Memory B cell (primary cell): ENCODE measurements around the gene LGALS9C.
"Not testable (repeated sequence)": the region's sequence is repeated elsewhere in the genome, so short reads cannot be mapped to it uniquely, and the experiment has no call there.

Experiments
- ATAC-seq: fragments of 150-1000 bp; cut with Tn5 transposase; 2 replicates; pipeline ENCODE4 v1.10.0; 2021; ENCODE audit warnings: low read depth, mild to moderate bottlenecking, moderate library complexity
- DNase-seq, 2 donors: peaks; one replicate each; pipeline ENCODE4 v3.0.0; 2022; ENCODE audit warnings: low spot score in 2 of 2
- H3K27ac Mint-ChIP-seq: one replicate; pipeline ENCODE4 v1.8.0; 2022; ENCODE audit warnings: mild to moderate bottlenecking, moderate library complexity, mixed read lengths
- H3K27me3 Mint-ChIP-seq: one replicate; pipeline ENCODE4 v1.8.0; 2022; ENCODE audit warnings: mixed read lengths
- H3K36me3 Mint-ChIP-seq: one replicate; pipeline ENCODE4 v1.8.0; 2022; ENCODE audit warnings: mild to moderate bottlenecking, mixed read lengths
- H3K4me1 Mint-ChIP-seq: one replicate; pipeline ENCODE4 v1.8.0; 2022; ENCODE audit warnings: mixed read lengths
- H3K4me3 Mint-ChIP-seq: one replicate; pipeline ENCODE4 v1.8.0; 2022; ENCODE audit warnings: mild to moderate bottlenecking, moderate library complexity, mixed read lengths
- H3K9me3 Mint-ChIP-seq: one replicate; pipeline ENCODE4 v1.8.0; 2022; ENCODE audit warnings: mixed read lengths

The LGALS9C gene

DNA sequence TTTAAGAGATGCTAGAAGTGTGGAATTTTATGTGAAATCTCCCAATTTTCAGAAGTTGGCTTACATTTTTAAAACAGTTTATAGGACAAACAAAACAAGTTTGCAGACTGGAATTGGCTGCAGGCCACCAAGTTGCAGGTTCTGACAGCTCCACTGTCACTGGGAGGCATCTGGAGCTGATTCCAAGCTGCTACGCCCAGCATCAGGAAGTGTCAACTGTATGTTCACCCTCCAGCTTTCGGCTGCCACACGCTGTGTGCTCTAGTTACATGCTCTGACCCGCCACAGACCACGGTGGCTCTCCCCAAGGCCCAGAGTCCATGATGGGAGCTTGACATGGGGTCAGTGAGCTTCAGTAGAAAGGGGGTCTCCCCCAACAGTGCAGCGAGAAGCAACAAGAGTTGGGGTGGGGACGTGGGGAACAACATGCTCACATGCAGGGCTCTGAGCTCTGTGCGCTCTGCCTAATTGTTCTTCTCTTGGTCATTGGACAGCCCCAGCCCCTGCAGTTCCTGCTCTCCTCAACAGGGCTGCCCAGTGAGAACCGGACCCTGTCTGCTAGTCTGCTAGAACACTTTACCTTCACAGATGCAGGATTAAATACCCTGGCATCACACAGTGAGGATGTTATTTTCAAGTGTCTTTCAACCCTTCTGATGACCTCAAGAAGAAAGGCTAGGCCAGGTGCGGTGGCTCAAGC is 8.0 kb upstream of the LGALS9C start:
- H3K4me1 Mint-ChIP-seq, H3K36me3 Mint-ChIP-seq, H3K27ac Mint-ChIP-seq, ATAC-seq, DNase-seq, H3K9me3 Mint-ChIP-seq, H3K4me3 Mint-ChIP-seq, H3K27me3 Mint-ChIP-seq: not testable (repeated sequence)

DNA sequence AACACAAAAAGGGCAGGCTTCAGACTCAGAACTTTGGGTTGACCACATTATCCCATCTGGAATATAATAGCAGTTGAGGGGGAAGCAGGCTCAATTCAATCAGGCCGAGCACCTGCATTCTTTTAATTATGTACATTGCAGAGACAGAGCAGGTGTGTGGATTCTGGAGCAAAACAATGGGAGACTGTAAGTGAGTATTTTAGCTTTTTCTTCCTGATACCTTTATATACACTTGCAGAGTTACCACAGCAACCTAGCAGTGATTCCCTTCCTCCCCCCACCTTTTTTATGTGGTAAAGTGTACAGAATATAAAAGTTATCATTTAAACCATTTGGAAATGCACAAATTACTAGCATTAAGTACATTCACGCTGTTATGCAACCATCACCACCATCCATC is 6.8 kb upstream of the LGALS9C start:
- not testable (repeated sequence) for H3K4me1 Mint-ChIP-seq, H3K9me3 Mint-ChIP-seq, H3K27ac Mint-ChIP-seq, H3K4me3 Mint-ChIP-seq, ATAC-seq, H3K27me3 Mint-ChIP-seq, H3K36me3 Mint-ChIP-seq, DNase-seq

DNA sequence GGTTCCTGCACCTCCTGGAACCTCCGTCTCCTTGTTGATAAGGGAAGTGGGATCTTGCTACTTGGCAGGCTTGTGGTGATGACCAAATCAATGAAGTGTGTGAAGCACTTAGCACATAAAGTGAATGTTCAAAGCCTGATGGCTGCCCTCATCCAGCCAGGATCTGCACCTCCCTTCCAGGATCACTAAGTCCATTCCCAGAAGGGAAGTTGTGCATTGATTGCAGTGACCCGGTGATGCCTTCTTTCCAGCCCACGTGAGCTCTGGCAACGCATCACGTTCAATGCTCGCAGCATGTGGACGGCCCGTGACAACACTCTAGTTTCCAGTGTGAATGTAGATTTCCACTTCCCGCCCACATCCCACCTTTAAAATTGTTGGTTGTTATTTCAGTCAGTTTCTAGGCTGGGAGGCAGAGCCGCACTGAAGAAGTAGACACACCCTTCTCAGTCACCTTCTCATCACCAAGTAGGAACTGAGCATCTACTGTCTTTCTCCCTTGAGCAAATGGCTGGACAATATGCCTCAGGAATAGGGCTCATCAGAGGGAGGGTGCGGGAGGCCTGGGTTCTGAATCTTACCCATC is 6.2 kb upstream of the LGALS9C start:
- not testable (repeated sequence) for H3K4me1 Mint-ChIP-seq, H3K9me3 Mint-ChIP-seq, H3K36me3 Mint-ChIP-seq, ATAC-seq, DNase-seq, H3K4me3 Mint-ChIP-seq, H3K27me3 Mint-ChIP-seq, H3K27ac Mint-ChIP-seq

DNA sequence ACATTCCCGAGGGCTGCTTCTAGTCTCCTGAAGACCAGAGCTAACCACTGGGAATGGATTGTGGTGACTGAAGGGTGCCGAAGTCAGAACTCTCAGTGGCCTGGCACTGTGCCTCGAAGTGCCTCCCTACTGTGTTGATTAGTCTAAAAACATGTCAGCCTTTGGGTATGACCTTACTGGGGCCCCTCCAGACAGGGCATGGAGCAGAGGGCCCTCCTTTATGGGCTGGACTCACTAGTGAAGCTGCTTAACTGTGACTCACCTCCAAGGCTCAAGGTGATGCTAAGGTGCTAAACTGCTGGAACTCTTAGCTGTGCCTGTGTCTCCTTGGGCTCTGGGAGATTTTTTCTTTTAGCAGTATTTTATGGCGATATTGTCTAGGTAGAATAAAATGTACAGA is 2.6 kb upstream of the LGALS9C start:
- H3K27ac Mint-ChIP-seq, H3K9me3 Mint-ChIP-seq, ATAC-seq, H3K4me1 Mint-ChIP-seq, H3K4me3 Mint-ChIP-seq, H3K27me3 Mint-ChIP-seq, DNase-seq, H3K36me3 Mint-ChIP-seq: not testable (repeated sequence)

DNA sequence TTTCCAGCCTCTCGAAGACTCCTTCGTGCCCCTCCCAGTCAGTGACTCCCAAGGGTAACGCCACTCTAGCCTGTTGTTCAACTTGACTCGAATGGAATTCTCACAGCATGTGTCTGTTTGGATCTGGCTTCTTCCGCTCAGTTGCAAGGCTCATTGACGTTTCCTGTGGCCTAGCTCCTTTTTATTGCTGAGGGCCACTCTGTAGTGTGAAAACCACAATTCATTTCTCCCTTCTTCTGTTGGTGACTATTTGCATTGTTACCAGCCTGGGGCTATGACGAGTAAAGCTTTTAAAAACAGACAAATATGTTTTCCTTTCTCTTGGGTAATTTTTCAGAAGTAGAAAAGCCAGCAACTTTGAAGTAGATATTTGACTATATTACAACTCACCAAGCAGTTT is 1.8 kb upstream of the LGALS9C start:
- H3K27me3 Mint-ChIP-seq, DNase-seq, ATAC-seq, H3K27ac Mint-ChIP-seq, H3K4me1 Mint-ChIP-seq, H3K4me3 Mint-ChIP-seq, H3K36me3 Mint-ChIP-seq, H3K9me3 Mint-ChIP-seq: not testable (repeated sequence)

DNA sequence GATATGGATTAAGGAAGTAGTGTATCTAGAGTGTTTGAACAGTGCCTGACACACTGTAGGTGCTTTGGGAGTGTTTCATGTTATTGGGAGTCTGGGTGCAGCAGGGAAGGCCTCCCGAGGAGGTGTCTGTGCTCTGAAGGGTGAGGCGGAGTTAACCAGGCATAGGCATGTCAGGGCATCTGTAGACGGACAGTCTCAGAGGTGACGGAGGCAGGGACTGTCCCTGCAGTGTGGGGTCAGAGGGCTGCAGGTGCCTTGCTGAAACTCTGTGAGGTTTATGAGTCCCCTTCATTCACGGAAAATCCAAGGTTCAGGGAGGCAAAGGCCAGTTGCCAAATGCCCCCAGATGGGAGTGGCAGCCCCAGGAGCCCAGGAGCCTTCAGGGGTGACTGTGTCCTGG is 778 bp downstream of the LGALS9C start:
- DNase-seq, H3K9me3 Mint-ChIP-seq, H3K4me1 Mint-ChIP-seq, H3K27ac Mint-ChIP-seq, H3K4me3 Mint-ChIP-seq, ATAC-seq, H3K36me3 Mint-ChIP-seq, H3K27me3 Mint-ChIP-seq: not testable (repeated sequence)

DNA sequence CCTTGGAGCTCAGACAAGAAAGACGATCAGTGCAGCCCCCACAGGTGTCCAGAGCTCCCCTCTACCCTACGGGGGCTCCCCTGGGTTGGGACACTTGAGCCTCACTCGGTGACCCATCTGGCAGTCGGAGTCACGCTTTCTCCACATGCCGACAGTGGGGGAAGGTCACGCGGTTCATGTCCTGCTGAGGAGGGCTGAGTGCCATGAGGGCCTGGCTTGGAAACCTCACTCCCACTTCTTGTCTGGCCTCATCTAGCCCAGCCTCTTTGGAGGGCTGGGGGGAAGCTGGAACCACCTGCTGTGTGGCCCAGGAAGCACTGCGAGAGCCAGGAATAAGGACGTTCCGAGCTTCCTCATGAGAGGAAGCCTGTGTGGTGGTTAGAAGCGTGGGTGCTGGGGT is 1.8 kb downstream of the LGALS9C start:
- H3K36me3 Mint-ChIP-seq, DNase-seq, H3K27me3 Mint-ChIP-seq, H3K9me3 Mint-ChIP-seq, H3K4me1 Mint-ChIP-seq, ATAC-seq, H3K27ac Mint-ChIP-seq, H3K4me3 Mint-ChIP-seq: not testable (repeated sequence)

DNA sequence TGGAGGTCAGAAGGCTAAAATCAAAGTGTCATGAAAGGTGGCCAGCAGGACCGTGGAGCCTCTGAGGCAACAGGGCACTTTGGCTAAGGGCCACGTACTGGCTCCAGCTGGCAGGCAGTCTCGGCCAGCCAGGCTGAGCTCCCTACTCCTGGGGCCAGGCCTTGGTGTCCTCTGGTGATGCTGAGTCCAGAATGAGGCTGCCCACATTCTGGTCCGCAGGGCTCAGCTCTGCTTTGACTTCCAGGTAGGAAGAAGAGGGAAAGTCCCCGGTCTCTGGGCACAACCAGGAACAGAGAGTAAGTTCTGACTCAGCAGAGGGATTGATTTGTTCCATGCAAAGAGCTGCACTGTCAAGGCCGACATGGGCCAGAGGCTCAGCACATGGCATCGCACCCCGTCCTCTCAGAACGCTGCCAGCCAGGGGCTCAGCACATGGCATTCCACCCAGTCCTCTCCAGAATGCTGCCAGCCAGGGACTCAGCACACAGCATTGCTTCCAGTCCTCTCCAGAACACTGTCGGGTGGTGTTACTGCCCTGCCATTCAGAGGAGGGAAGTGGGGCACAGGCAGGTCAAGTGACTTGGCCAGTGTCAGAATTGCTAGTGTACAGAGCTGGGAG is 2.5 kb downstream of the LGALS9C start:
- not testable (repeated sequence) for H3K4me1 Mint-ChIP-seq, H3K27me3 Mint-ChIP-seq, ATAC-seq, H3K9me3 Mint-ChIP-seq, DNase-seq, H3K36me3 Mint-ChIP-seq, H3K27ac Mint-ChIP-seq, H3K4me3 Mint-ChIP-seq

DNA sequence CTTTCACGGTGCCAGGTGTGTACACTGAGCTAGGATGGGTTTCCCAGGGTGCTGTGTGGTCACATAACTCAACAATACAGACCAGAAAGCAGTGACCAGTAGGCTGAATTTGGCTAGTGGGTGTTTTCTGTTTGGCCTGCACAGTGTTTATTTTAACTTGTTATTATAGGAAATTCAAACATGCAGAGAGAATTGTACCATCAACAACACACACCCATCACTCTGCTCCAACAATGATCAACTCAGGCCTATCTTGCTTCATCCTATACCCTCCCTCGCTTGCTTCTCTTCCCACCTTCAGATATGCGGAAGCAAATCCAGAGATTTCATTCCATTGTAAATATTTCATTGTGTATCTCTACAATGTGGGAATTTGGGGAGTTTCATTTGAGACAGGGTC is 5.2 kb downstream of the LGALS9C start:
- not testable (repeated sequence) for H3K27ac Mint-ChIP-seq, ATAC-seq, DNase-seq, H3K4me1 Mint-ChIP-seq, H3K9me3 Mint-ChIP-seq, H3K4me3 Mint-ChIP-seq, H3K36me3 Mint-ChIP-seq, H3K27me3 Mint-ChIP-seq

DNA sequence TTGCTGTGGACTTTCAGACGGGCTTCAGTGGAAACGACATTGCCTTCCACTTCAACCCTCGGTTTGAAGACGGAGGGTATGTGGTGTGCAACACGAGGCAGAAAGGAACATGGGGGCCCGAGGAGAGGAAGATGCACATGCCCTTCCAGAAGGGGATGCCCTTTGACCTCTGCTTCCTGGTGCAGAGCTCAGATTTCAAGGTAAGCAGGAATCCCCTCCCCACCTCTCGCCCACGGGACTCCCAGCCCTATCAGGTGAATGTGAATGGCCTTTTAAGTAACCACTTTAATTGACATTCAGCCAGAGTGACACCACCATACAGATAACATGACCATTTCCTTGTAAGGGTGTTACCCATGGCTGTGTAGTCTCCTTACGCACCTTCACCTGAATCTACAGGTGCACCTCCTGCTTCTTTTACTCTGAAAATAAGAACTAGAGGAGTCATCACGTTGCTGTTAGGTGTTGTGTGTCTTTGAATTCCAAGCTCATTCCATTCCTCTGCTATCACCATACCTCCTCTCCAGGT is 9.4 kb downstream of the LGALS9C start:
- not testable (repeated sequence) for H3K4me3 Mint-ChIP-seq, H3K27me3 Mint-ChIP-seq, H3K4me1 Mint-ChIP-seq, H3K9me3 Mint-ChIP-seq, DNase-seq, H3K27ac Mint-ChIP-seq, ATAC-seq, H3K36me3 Mint-ChIP-seq

DNA sequence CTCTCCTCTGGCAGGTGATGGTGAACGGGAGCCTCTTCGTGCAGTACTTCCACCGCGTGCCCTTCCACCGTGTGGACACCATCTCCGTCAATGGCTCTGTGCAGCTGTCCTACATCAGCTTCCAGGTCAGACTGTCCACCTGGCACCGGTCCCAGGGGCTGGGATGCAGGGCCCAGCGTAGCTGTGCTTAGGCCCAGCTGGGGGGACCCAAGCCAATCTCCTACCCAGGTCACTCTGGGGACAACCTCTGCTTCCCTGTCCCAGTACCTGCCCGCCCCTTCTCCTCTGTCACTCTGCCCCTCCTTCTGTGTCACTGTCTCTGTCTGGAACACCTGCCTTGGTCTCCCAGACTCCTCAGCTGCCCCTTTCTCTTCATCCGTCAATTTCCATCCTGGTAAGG is 11.0 kb downstream of the LGALS9C start:
- not testable (repeated sequence) for H3K27me3 Mint-ChIP-seq, H3K9me3 Mint-ChIP-seq, ATAC-seq, H3K36me3 Mint-ChIP-seq, H3K27ac Mint-ChIP-seq, H3K4me3 Mint-ChIP-seq, H3K4me1 Mint-ChIP-seq, DNase-seq

DNA sequence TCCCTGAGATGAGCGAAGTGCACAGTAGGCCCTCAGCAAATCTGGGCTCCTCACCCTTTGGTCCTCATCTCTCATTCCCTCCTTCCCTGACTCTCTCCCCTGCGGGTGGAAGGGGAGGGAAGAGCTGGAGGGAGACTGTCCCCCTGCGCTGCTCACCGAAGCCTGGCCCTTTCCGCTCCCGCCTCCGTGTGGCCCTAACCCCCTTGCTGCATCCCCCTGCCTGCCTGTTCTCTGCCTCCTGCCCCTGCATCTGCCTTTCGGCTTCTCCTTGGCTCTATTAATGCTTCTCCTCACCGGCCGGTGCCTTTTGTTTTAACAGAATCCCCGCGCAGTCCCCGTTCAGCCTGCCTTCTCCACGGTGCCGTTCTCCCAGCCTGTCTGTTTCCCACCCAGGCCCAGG is 12.0 kb downstream of the LGALS9C start:
- not testable (repeated sequence) for H3K4me3 Mint-ChIP-seq, ATAC-seq, H3K27ac Mint-ChIP-seq, H3K4me1 Mint-ChIP-seq, H3K9me3 Mint-ChIP-seq, H3K36me3 Mint-ChIP-seq, DNase-seq, H3K27me3 Mint-ChIP-seq

DNA sequence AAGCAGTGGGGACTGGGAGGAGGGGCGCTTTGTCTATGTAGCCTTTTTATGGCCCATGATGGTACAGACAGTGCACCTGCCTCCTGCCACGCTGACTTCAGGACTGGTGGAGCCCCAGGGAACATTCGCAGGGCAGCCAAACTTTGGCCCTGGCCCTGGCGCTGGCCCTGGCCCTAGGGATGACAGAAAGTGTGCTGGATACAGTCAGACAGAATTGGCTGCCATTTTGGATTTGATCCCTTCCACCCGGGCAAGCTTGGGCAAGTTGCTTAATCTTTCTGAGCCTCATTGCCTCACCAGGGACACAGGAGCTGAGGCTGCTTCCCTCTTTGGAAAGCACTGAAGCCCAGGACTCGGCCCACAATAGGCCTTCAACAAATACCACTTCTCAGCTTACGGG is 13.4 kb downstream of the LGALS9C start:
- not testable (repeated sequence) for H3K27me3 Mint-ChIP-seq, H3K4me3 Mint-ChIP-seq, H3K36me3 Mint-ChIP-seq, H3K27ac Mint-ChIP-seq, ATAC-seq, H3K4me1 Mint-ChIP-seq, H3K9me3 Mint-ChIP-seq, DNase-seq

DNA sequence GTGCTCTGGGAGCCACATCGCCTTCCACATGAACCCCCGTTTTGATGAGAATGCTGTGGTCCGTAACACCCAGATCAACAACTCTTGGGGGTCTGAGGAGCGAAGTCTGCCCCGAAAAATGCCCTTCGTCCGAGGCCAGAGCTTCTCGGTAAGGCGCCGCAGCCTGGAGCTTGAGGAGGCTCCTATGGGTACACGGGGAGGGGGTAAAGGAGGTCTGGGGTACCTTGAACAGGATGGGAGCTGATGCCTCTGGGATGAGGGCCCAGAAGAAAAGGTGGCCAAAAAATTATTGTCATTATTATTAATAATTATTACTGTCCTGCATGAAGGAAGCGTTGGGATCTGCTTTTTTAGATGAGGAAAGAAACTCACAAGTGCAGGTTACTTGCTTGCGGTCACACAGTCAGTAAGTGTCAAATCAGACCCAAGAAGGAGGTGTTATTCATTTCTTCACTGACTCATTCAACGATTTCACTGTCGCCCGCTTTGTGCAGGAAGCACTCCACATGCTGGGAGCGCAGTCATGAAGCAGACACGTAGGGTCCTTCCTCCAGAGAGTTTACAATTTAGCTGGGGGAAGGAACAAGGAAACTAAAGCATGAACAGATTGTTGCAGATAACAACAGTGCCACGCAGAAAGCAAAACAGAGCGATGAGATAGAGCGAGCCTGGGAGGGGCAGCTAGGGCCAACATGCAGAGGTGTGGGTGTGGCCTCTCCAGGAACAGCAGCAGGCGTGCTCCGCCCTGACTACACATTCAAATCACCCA is 16.3 kb downstream of the LGALS9C start:
- H3K4me1 Mint-ChIP-seq, H3K36me3 Mint-ChIP-seq, H3K9me3 Mint-ChIP-seq, DNase-seq, H3K27me3 Mint-ChIP-seq, H3K27ac Mint-ChIP-seq: not testable (repeated sequence)
- peak overlapping the region; percentile 47 for H3K4me3 Mint-ChIP-seq
- ATAC-seq, result peak; percentile 61
